Activated naive CD4-positive, alpha-beta T cell treated with anti-CD3 and anti-CD28 coated beads, Interleukin-2, amount 10 ng/mL, durations not matched to agents 7 days and 5 days (primary cell): ENCODE measurements around the gene MGLL.
A peak's percentile ranks its signal among the peaks of the same experiment; 100 is the strongest.

Source experiments
- CTCF ChIA-PET: fragments of 350-600 bp; sonication (Branson Sonifier 250); formaldehyde crosslinking; loops from one replicate; lab custom pipeline; 2021; ENCODE audit warnings: antibody characterized with exemption; lab: Charles Lee
- DNase-seq: peaks from one replicate; pipeline ENCODE4 v3.0.0-alpha.2; 2020
- H3K27ac Mint-ChIP-seq: one replicate; pipeline ENCODE4 v1.8.0; 2021; ENCODE audit warnings: mild to moderate bottlenecking, moderate library complexity, mixed read lengths
- H3K27me3 Mint-ChIP-seq: one replicate; pipeline ENCODE4 v1.8.0; 2021; ENCODE audit warnings: mild to moderate bottlenecking, mixed read lengths
- H3K36me3 Mint-ChIP-seq: one replicate; pipeline ENCODE4 v1.8.0; 2021; ENCODE audit warnings: mixed read lengths
- H3K4me1 Mint-ChIP-seq: one replicate; pipeline ENCODE4 v1.8.0; 2021; ENCODE audit warnings: mixed read lengths
- H3K4me3 Mint-ChIP-seq: one replicate; pipeline ENCODE4 v1.8.0; 2021; ENCODE audit warnings: mild to moderate bottlenecking, moderate library complexity, mixed read lengths
- H3K9me3 Mint-ChIP-seq: one replicate; pipeline ENCODE4 v1.8.0; 2021; ENCODE audit warnings: mixed read lengths

Gene MGLL

GRCh38 chr3:127718916-127719290 lies 103.4 kb downstream of the MGLL start:
- H3K27ac Mint-ChIP-seq = no peak overlapping the region

GRCh38 chr3:127718245-127718915 lies 103.9 kb downstream of the MGLL start:
- H3K27ac Mint-ChIP-seq = no peak overlapping the region

More at GRCh38 chr3:127718916-127719290, 103.4 kb downstream of the MGLL start:
- Mint-ChIP-seq H3K36me3 (no peaks in the 10 kb centered on the region), H3K9me3 (no peaks in the 10 kb centered on the region), H3K4me1 (no peaks in the 10 kb centered on the region), H3K27me3 (peaks cover 29% of the 10 kb centered on the region), H3K4me3 (no peak overlapping the region)
- CTCF ChIA-PET = no interaction called here
- DNase-seq = no peak

GRCh38 chr3:127717357-127718244 lies 104.7 kb downstream of the MGLL start:
- H3K36me3 Mint-ChIP-seq = no peaks in the 10 kb centered on the region
- CTCF ChIA-PET = no interaction called here
- no peaks in the 10 kb centered on the region for H3K9me3 Mint-ChIP-seq
- DNase-seq = no peak
- no peaks in the 10 kb centered on the region for H3K4me1 Mint-ChIP-seq
- peaks cover 28% of the 10 kb centered on the region for H3K27me3 Mint-ChIP-seq
- no peak overlapping the region for H3K27ac Mint-ChIP-seq
- H3K4me3 Mint-ChIP-seq = no peak overlapping the region

More at GRCh38 chr3:127718245-127718915, 103.9 kb downstream of the MGLL start:
- CTCF ChIA-PET = no interaction called here
- Mint-ChIP-seq H3K36me3 (no peaks in the 10 kb centered on the region), H3K9me3 (no peaks in the 10 kb centered on the region), H3K4me1 (no peaks in the 10 kb centered on the region), H3K27me3 (peaks cover 29% of the 10 kb centered on the region), H3K4me3 (no peak overlapping the region)
- no peak for DNase-seq

- DNase-seq = no peak
- CTCF ChIA-PET = no interaction called here
- H3K4me1 Mint-ChIP-seq = no peaks in the 10 kb centered on the region
- H3K9me3 Mint-ChIP-seq = no peaks in the 10 kb centered on the region
- no peak overlapping the region for H3K4me3 Mint-ChIP-seq
- H3K36me3 Mint-ChIP-seq = no peaks in the 10 kb centered on the region
- no peak overlapping the region for H3K27ac Mint-ChIP-seq
- H3K27me3 Mint-ChIP-seq = peaks cover 21% of the 10 kb centered on the region
Observed at GRCh38 chr3:127716384-127716783, 105.9 kb downstream of the MGLL start.

- DNase-seq = no peak
- Mint-ChIP-seq H3K27me3 (peaks cover 24% of the 10 kb centered on the region), H3K4me1 (no peaks in the 10 kb centered on the region), H3K9me3 (no peaks in the 10 kb centered on the region), H3K27ac (no peak overlapping the region), H3K36me3 (no peaks in the 10 kb centered on the region), H3K4me3 (no peak overlapping the region)
- CTCF ChIA-PET = no interaction called here
Observed at GRCh38 chr3:127715532-127715931, 106.8 kb downstream of the MGLL start.

GRCh38 chr3:127714866-127715265 lies 107.4 kb downstream of the MGLL start:
- Mint-ChIP-seq H3K36me3 (no peaks in the 10 kb centered on the region), H3K27me3 (peaks cover 23% of the 10 kb centered on the region), H3K27ac (no peak overlapping the region), H3K4me3 (no peak overlapping the region), H3K9me3 (no peaks in the 10 kb centered on the region), H3K4me1 (no peaks in the 10 kb centered on the region)
- DNase-seq = no peak
- CTCF ChIA-PET = interaction anchor here (0.7 kb wide), 1 partner anchor 49 kb away, joined by 3 read pairs; no protein-coding TSS in a partner anchor

- H3K36me3 Mint-ChIP-seq = no peaks in the 10 kb centered on the region
- no peak overlapping the region for H3K4me3 Mint-ChIP-seq
- H3K4me1 Mint-ChIP-seq = no peaks in the 10 kb centered on the region
- CTCF ChIA-PET = interaction anchor here (0.7 kb wide), 1 partner anchor 49 kb away, joined by 3 read pairs; no protein-coding TSS in a partner anchor
- H3K9me3 Mint-ChIP-seq = no peaks in the 10 kb centered on the region
- H3K27me3 Mint-ChIP-seq = peaks cover 23% of the 10 kb centered on the region
- H3K27ac Mint-ChIP-seq = no peak overlapping the region
- no peak for DNase-seq
Observed at GRCh38 chr3:127714125-127714571, 108.2 kb downstream of the MGLL start.

GRCh38 chr3:127712881-127713771 lies 109.2 kb downstream of the MGLL start:
- H3K9me3 Mint-ChIP-seq = no peaks in the 10 kb centered on the region
- peaks cover 16% of the 10 kb centered on the region for H3K27me3 Mint-ChIP-seq
- CTCF ChIA-PET = no interaction called here
- no peaks in the 10 kb centered on the region for H3K4me1 Mint-ChIP-seq
- no peak overlapping the region for H3K4me3 Mint-ChIP-seq
- no peak overlapping the region for H3K27ac Mint-ChIP-seq
- DNase-seq = no peak
- no peaks in the 10 kb centered on the region for H3K36me3 Mint-ChIP-seq

- Mint-ChIP-seq H3K27me3 (peaks cover 16% of the 10 kb centered on the region), H3K4me3 (no peak overlapping the region), H3K27ac (no peak overlapping the region), H3K36me3 (no peaks in the 10 kb centered on the region), H3K9me3 (no peaks in the 10 kb centered on the region), H3K4me1 (no peaks in the 10 kb centered on the region)
- CTCF ChIA-PET = no interaction called here
- no peak for DNase-seq
Observed at GRCh38 chr3:127712461-127712860, 109.9 kb downstream of the MGLL start.

GRCh38 chr3:127711896-127712295 lies 110.4 kb downstream of the MGLL start:
- DNase-seq = no peak
- H3K27ac Mint-ChIP-seq = no peak overlapping the region
- peaks cover 16% of the 10 kb centered on the region for H3K27me3 Mint-ChIP-seq
- no peaks in the 10 kb centered on the region for H3K36me3 Mint-ChIP-seq
- H3K4me1 Mint-ChIP-seq = no peaks in the 10 kb centered on the region
- no peaks in the 10 kb centered on the region for H3K9me3 Mint-ChIP-seq
- CTCF ChIA-PET = no interaction called here
- no peak overlapping the region for H3K4me3 Mint-ChIP-seq

- CTCF ChIA-PET = no interaction called here
- no peaks in the 10 kb centered on the region for H3K4me1 Mint-ChIP-seq
- DNase-seq = no peak
Observed at GRCh38 chr3:127711021-127711695, 111.2 kb downstream of the MGLL start.

GRCh38 chr3:127710155-127710941 lies 112.0 kb downstream of the MGLL start:
- CTCF ChIA-PET = no interaction called here
- Mint-ChIP-seq H3K4me3 (no peak overlapping the region), H3K27me3 (peaks cover 10% of the 10 kb centered on the region), H3K9me3 (no peaks in the 10 kb centered on the region), H3K4me1 (no peaks in the 10 kb centered on the region), H3K27ac (peak overlapping the region; percentile 70), H3K36me3 (no peaks in the 10 kb centered on the region)
- no peak for DNase-seq

More at GRCh38 chr3:127711021-127711695, 111.2 kb downstream of the MGLL start:
- peaks cover 13% of the 10 kb centered on the region for H3K27me3 Mint-ChIP-seq
- H3K4me3 Mint-ChIP-seq = no peak overlapping the region
- H3K36me3 Mint-ChIP-seq = no peaks in the 10 kb centered on the region
- H3K27ac Mint-ChIP-seq = no peak overlapping the region
- H3K9me3 Mint-ChIP-seq = no peaks in the 10 kb centered on the region
